Right ventricle myocardium superior (tissue), 1 donor: ENCODE results near the gene FADS2. TPM values are rescaled to one million over a fixed set of nuclear protein-coding genes. Genes with fewer than 3 reads are reported as not detected.
"Not testable (repeated sequence)": the region's sequence is repeated elsewhere in the genome, so short reads cannot be mapped to it uniquely, and the experiment has no call there.

Experiments used
- ATAC-seq: fragments of 200-7000 bp; cut with Tn5 transposase; one replicate; pipeline ENCODE4 v1.9.1; 2020; ENCODE audit warnings: mild to moderate bottlenecking; ENCODE audit not compliant: poor library complexity
- DNase-seq: peaks from one replicate; pipeline ENCODE4 v3.0.0-alpha.2; 2020
- intact Hi-C: fragments of 100-400 bp; cut with DNase I; formaldehyde crosslinking; loops from one replicate; pipeline ENCODE4 v1.11.2; 2022
- total RNA-seq: library from RNA; stranded (reverse); fragmentation: NEBNext Ultra II Directional; extraction: Animal tissue kit (Norgen Biotek cat#: 25700); gene quantifications from one replicate; pipeline ENCODE4 v1.2.1, GENCODE V29; 2021
- donor health status: DM: no; HTN: yes; CAD: no; lungs with severe emphysema.

The FADS2 gene
- total RNA-seq, 1 donor from 2014 or later: 20.5 TPM

GRCh38 chr11:61873588-61874376, 45.7 kb downstream of the FADS2 start:
- intact Hi-C loops: no loop called here
- ATAC-seq (peak; percentile 40), DNase-seq (no peak)

- intact Hi-C loops: no loop called here
- DNase-seq (peak; percentile 81), ATAC-seq (peak; percentile 77)
Measured at GRCh38 chr11:61874377-61874809, 46.3 kb downstream of the FADS2 start.

DNA sequence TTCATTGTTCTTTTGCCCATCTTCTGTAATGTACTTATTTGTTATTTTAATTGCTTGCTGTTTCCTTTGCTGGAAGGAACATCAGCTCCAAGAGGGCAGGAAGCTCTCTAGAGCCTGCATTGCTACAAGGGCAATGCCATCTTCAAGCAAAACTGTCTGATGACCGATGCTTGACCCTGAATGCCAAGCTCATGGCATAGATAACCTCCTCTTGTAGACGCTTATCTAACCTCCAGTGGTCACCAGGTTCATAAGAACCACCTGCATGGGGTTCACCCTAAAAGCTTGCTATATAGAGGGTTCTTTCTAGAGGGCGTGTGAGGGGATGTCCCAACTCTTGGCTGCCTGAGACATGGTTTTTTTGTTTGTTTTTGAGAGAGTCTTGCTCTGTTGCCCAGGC, 46.8 kb downstream of the FADS2 start:
- intact Hi-C loops: no loop called here
- ATAC-seq: no peak
- no peak for DNase-seq

GRCh38 chr11:61875698-61876097, 47.6 kb downstream of the FADS2 start:
- DNase-seq (no peak), ATAC-seq (no peak)
- intact Hi-C loops: no loop called here

DNA sequence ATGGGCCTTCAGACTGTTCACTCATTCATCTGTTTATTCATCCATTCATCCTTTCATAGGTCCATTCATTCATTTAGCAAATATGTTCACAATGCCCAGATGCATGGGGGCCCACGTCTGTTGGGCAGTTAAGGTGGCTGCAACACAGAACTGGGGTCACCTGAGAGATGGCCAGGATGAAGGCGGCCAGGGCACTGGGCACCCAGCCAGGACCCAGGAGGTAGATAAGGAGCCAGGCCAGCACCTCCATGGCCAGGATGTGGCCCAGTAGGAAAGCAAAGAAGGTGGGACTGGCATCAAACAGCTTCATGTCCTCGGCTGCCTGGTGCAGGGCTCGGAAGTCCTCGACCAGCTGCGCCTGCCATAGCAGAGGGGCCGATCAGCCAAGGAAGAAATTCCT, 51.1 kb downstream of the FADS2 start:
- intact Hi-C loops: no loop called here
- ATAC-seq (no peak), DNase-seq (no peak)

GRCh38 chr11:61880031-61880430, 51.9 kb downstream of the FADS2 start:
- intact Hi-C loops: no loop called here
- ATAC-seq: no peak
- no peak for DNase-seq

GRCh38 chr11:61880454-61880853, 52.4 kb downstream of the FADS2 start:
- ATAC-seq (no peak), DNase-seq (no peak)
- intact Hi-C loops: no loop called here

GRCh38 chr11:61881397-61881796, 53.3 kb downstream of the FADS2 start:
- ATAC-seq (peak; percentile 21), DNase-seq (no peak)
- intact Hi-C loops: no loop called here

DNA sequence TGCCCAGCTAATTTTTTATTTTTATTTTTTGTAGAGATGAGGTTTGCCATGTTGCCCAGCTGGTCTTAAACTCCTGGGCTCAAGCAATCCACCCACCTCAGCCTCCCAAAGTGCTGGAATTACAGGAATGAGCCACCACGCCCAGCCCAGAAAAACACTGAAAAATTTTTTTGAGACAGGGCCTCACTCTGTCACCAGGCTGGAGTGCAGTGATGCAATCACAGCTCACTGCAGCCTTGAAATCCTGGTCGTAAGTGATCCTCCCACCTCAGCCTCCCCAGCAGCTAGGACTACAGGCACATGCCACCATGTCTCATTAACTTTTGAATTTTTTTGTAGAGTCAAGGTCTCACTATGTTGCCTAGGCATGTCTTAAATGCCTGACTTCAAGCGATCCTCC, 54.2 kb downstream of the FADS2 start:
- ATAC-seq, DNase-seq, intact Hi-C loops: not testable (repeated sequence)

DNA sequence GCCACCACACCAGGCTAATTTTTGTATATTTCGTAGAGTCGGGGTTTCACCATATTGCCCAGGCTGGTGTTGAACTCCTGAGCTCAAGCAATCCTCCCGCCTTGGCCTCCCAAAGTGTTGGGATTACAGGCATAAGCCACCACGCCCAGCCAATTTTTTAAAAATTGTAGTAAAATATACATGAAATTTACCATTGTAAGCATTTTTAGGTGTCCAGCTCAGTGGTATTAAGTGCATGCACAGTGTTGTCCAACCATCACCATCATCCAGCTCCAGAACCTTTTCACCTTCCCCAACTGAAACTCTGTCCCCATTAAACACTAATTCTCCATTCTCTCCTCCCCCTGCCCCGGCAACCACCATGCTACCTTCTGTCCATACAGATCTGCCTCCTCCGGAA, 54.8 kb downstream of the FADS2 start:
- intact Hi-C loops: no loop called here
- ATAC-seq (no peak), DNase-seq (no peak)

GRCh38 chr11:61883327-61883726, 55.2 kb downstream of the FADS2 start:
- DNase-seq (no peak), ATAC-seq (no peak)
- intact Hi-C loops: no loop called here

DNA sequence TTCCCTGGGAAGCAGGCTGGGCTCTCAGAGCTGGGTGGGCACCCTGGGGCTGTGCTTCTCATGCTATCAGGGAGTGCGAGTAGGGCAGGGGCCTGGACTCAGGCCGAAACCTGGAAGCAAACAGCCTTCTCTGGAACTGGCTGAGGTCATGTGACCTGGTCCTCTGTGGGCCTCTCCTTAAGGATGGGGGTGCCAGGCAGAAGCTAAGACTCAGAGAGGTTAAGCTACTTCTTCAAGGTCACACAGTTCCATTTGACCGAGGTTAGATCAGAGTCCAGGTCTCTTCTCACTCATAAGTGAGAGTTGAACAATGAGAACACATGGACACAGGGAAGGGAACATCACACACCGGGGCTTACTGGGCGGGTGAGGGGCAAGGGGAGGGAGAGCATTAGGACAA, 55.8 kb downstream of the FADS2 start:
- ATAC-seq (no peak), DNase-seq (no peak)
- intact Hi-C loops: no loop called here

GRCh38 chr11:61885166-61885778, 57.2 kb downstream of the FADS2 start:
- no peak for DNase-seq
- no peak for ATAC-seq
- intact Hi-C loops: loop anchor here (5.0 kb wide), 1 partner anchor 68 kb away; the partner anchor contains the start of gene FADS1

- intact Hi-C loops: loop anchor here (5.0 kb wide), 1 partner anchor 69 kb away; the partner anchor contains the start of gene FADS1
- no peak for ATAC-seq
- DNase-seq: no peak
Measured at GRCh38 chr11:61885784-61886580, 57.9 kb downstream of the FADS2 start.

DNA sequence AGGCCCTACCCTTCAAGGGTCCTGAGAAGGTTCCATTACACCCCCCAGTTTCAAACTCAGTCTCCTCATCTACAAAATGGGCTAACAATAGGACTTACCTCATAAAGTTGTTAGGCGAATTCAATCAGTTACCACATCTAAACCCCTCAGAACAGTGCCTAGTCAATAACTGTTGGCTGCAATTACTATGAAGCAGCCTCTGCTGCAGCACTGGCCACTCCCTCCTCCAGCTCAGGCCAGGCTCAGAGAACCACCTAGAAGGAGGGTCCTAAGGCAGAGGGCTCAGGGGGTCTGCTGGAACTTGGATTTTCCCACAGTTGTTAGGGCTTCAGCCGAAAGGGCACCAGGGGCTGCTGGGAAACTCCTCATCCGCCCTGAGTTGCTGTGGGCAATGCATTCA, 58.5 kb downstream of the FADS2 start:
- no peak for DNase-seq
- ATAC-seq: no peak
- intact Hi-C loops: loop anchor here (5.0 kb wide), 1 partner anchor 69 kb away; the partner anchor contains the start of gene FADS1

GRCh38 chr11:61887839-61888494, 59.9 kb downstream of the FADS2 start:
- DNase-seq (peak; percentile 93), ATAC-seq (peak; percentile 74)
- intact Hi-C loops: loop anchor here (5.0 kb wide), 1 partner anchor 71 kb away; the partner anchor contains the start of gene FADS1

GRCh38 chr11:61888590-61888989, 60.5 kb downstream of the FADS2 start:
- ATAC-seq (no peak), DNase-seq (no peak)
- intact Hi-C loops: loop anchor here (5.0 kb wide), 1 partner anchor 71 kb away; the partner anchor contains the start of gene FADS1

DNA sequence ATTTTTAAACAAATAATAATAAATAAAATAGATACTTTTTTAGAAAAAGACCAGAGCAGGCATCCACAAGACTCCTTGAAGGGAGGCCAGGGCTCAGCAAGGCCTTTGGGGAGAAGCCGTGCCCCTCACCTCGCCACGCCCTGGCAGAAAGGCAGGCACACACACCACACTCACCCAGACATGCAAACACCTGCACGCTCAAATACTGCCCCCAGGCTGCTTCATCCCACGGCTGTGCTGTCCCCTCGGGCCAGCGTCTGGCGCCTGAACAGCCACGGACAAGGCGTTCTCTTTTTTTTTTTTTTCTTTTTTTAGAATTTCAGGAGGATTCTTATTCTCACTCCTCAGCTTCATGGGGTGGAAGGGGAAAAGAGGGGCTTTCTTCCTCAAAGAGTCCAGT, 61.7 kb downstream of the FADS2 start:
- ATAC-seq (no peak), DNase-seq (no peak)
- intact Hi-C loops: loop anchor here (5.0 kb wide), 2 partner anchors 73 to 93 kb away; partner anchors contain the start of gene FADS1
